HEK293 (cell line): ENCODE results near the gene ANKRD52.
A peak's percentile ranks its signal among the peaks of the same experiment; 100 is the strongest.

Experiments used
- BCL11B ChIP-seq: fragments of 450-650 bp; formaldehyde crosslinking; IDR thresholded peaks from 2 replicates; pipeline ENCODE4 v1.5.1; 2016; ENCODE audit warnings: low read depth, missing biosample characterization, missing genetic modification characterization
- BCL6B ChIP-seq: fragments of 450-650 bp; formaldehyde crosslinking; IDR thresholded peaks from 2 replicates; pipeline ENCODE4 v1.5.1; 2017; ENCODE audit warnings: missing biosample characterization, missing genetic modification characterization
- GLIS1 ChIP-seq: fragments of 450-650 bp; formaldehyde crosslinking; IDR thresholded peaks from 2 replicates; pipeline ENCODE4 v1.5.1; 2016; ENCODE audit warnings: missing biosample characterization, missing genetic modification characterization
- HIC1 ChIP-seq: fragments of 450-650 bp; formaldehyde crosslinking; IDR thresholded peaks from 2 replicates; pipeline ENCODE4 v1.5.1; 2016; ENCODE audit warnings: missing biosample characterization, missing genetic modification characterization
- HOXD13 ChIP-seq: sonication (generic); formaldehyde crosslinking; IDR thresholded peaks from 2 replicates; pipeline ENCODE4 v1.8.0; 2022; ENCODE audit warnings: missing genetic modification reagents, borderline replicate concordance
- KLF1 ChIP-seq: fragments of 450-650 bp; formaldehyde crosslinking; IDR thresholded peaks from 2 replicates; pipeline ENCODE4 v1.5.1; 2016; ENCODE audit warnings: missing biosample characterization, missing genetic modification characterization
- KLF9 ChIP-seq: fragments of 450-650 bp; formaldehyde crosslinking; IDR thresholded peaks from 2 replicates; pipeline ENCODE4 v1.5.1; 2016; ENCODE audit warnings: missing biosample characterization, missing genetic modification characterization, low read depth
- MZF1 ChIP-seq: fragments of 450-650 bp; formaldehyde crosslinking; IDR thresholded peaks from 2 replicates; pipeline ENCODE4 v1.5.1; 2017; ENCODE audit warnings: missing biosample characterization, missing genetic modification characterization, borderline replicate concordance
- PATZ1 ChIP-seq: fragments of 450-650 bp; formaldehyde crosslinking; IDR thresholded peaks from 2 replicates; pipeline ENCODE4 v1.5.1; 2016; ENCODE audit warnings: missing biosample characterization, missing genetic modification characterization
- SP2 ChIP-seq: fragments of 450-650 bp; formaldehyde crosslinking; IDR thresholded peaks from 2 replicates; pipeline ENCODE4 v1.5.1; 2016; ENCODE audit warnings: missing biosample characterization, missing genetic modification characterization
- ZBTB20 ChIP-seq: fragments of 450-650 bp; formaldehyde crosslinking; IDR thresholded peaks from 2 replicates; pipeline ENCODE4 v1.5.1; 2016; ENCODE audit warnings: missing biosample characterization, missing genetic modification characterization
- ZBTB49 ChIP-seq: fragments of 450-650 bp; formaldehyde crosslinking; IDR thresholded peaks from 2 replicates; pipeline ENCODE4 v1.5.1; 2016; ENCODE audit warnings: missing biosample characterization, missing genetic modification characterization, low read depth
- ZBTB8A ChIP-seq: fragments of 450-650 bp; formaldehyde crosslinking; IDR thresholded peaks from 2 replicates; pipeline ENCODE4 v1.5.1; 2016; ENCODE audit warnings: missing biosample characterization, missing genetic modification characterization
- ZNF132 ChIP-seq: fragments of 450-650 bp; formaldehyde crosslinking; IDR thresholded peaks from 2 replicates; pipeline ENCODE4 v1.5.1; 2017; ENCODE audit warnings: missing biosample characterization, missing genetic modification characterization, borderline replicate concordance
- ZNF146 ChIP-seq: fragments of 450-650 bp; formaldehyde crosslinking; IDR thresholded peaks from 2 replicates; pipeline ENCODE4 v1.5.1; 2016; ENCODE audit warnings: missing biosample characterization, missing genetic modification characterization
- ZNF2 ChIP-seq: fragments of 450-650 bp; formaldehyde crosslinking; IDR thresholded peaks from 2 replicates; pipeline ENCODE4 v1.5.1; 2016; ENCODE audit warnings: missing biosample characterization, missing genetic modification characterization
- ZNF214 ChIP-seq: fragments of 450-650 bp; formaldehyde crosslinking; IDR thresholded peaks from 2 replicates; pipeline ENCODE4 v1.5.1; 2017; ENCODE audit warnings: missing biosample characterization, mild to moderate bottlenecking, missing genetic modification characterization, borderline replicate concordance
- ZNF24 ChIP-seq: fragments of 450-650 bp; formaldehyde crosslinking; IDR thresholded peaks from 2 replicates; pipeline ENCODE4 v1.5.1; 2016; ENCODE audit warnings: missing biosample characterization, missing genetic modification characterization
- ZNF26 ChIP-seq: fragments of 450-650 bp; formaldehyde crosslinking; IDR thresholded peaks from 2 replicates; pipeline ENCODE4 v1.5.1; 2016; ENCODE audit warnings: missing biosample characterization, missing genetic modification characterization
- ZNF354C ChIP-seq: fragments of 450-650 bp; formaldehyde crosslinking; IDR thresholded peaks from 2 replicates; pipeline ENCODE4 v1.5.1; 2016; ENCODE audit warnings: missing biosample characterization, missing genetic modification characterization, low read depth, borderline replicate concordance
- ZNF510 ChIP-seq: fragments of 450-650 bp; formaldehyde crosslinking; IDR thresholded peaks from 2 replicates; pipeline ENCODE4 v1.5.1; 2018; ENCODE audit warnings: mild to moderate bottlenecking, missing genetic modification characterization, missing biosample characterization; ENCODE audit not compliant: insufficient replicate concordance
- ZNF514 ChIP-seq: fragments of 450-650 bp; formaldehyde crosslinking; IDR thresholded peaks from 2 replicates; pipeline ENCODE4 v1.5.1; 2016; ENCODE audit warnings: missing biosample characterization, missing genetic modification characterization
- ZNF530 ChIP-seq: fragments of 450-650 bp; formaldehyde crosslinking; IDR thresholded peaks from 2 replicates; pipeline ENCODE4 v1.5.1; 2016; ENCODE audit warnings: low read depth, missing biosample characterization, missing genetic modification characterization
- ZNF548 ChIP-seq: fragments of 450-650 bp; formaldehyde crosslinking; IDR thresholded peaks from 2 replicates; pipeline ENCODE4 v1.5.1; 2016; ENCODE audit warnings: missing biosample characterization, missing genetic modification characterization
- ZNF600 ChIP-seq: fragments of 450-650 bp; formaldehyde crosslinking; IDR thresholded peaks from 2 replicates; pipeline ENCODE4 v1.5.1; 2016; ENCODE audit warnings: missing biosample characterization, missing genetic modification characterization
- ZNF639 ChIP-seq: fragments of 450-650 bp; formaldehyde crosslinking; IDR thresholded peaks from 2 replicates; pipeline ENCODE4 v1.5.1; 2016; ENCODE audit warnings: missing biosample characterization, missing genetic modification characterization
- ZNF792 ChIP-seq: fragments of 450-650 bp; formaldehyde crosslinking; IDR thresholded peaks from 2 replicates; pipeline ENCODE4 v1.5.1; 2016; ENCODE audit warnings: missing biosample characterization, missing genetic modification characterization
- ZNF830 ChIP-seq: fragments of 450-650 bp; IDR thresholded peaks from 2 replicates; pipeline ENCODE4 v1.5.0; 2018; ENCODE audit warnings: missing biosample characterization, missing genetic modification characterization, low read depth, mild to moderate bottlenecking, moderate library complexity
- ZSCAN30 ChIP-seq: fragments of 450-650 bp; IDR thresholded peaks from 2 replicates; pipeline ENCODE4 v1.5.1; 2018; ENCODE audit warnings: missing biosample characterization, mild to moderate bottlenecking, missing genetic modification characterization, moderate library complexity

The ANKRD52 gene

GRCh38 chr12:56299853-56300643 lies 41.9 kb upstream of the ANKRD52 start, which contains the start of gene CS (continued):
- TF ChIP-seq ZNF354C (tag by site-specific recombination) (no peak), ZNF600 (tag by site-specific recombination) (peak; percentile 91), BCL6B (tag by site-specific recombination) (no peak), ZNF24 (tag by site-specific recombination) (0 out of 2 replicates have a peak, but pooled peaks have one; percentile 34), SP2 (tag by site-specific recombination) (peak; percentile 98), ZNF530 (tag by site-specific recombination) (no peak), ZBTB8A (peak; percentile 100), ZNF132 (tag by site-specific recombination) (no peak), KLF1 (tag by site-specific recombination) (peak; percentile 68), BCL11B (no peak), ZSCAN30 (tag by site-specific recombination) (peak; percentile 93), ZNF830 (tag by site-specific recombination) (no peak), ZNF146 (peak; percentile 32; the same call in 1 of the 2 replicates), ZNF639 (tag by site-specific recombination) (no peak), ZNF514 (no peak), HOXD13 (no peak), ZNF792 (tag by site-specific recombination) (no peak), GLIS1 (tag by site-specific recombination) (peak; percentile 81), ZNF2 (tag by site-specific recombination) (peak; percentile 96), PATZ1 (peak; percentile 87), ZNF510 (no peak), ZNF26 (tag by site-specific recombination) (no peak), KLF9 (tag by site-specific recombination) (peak; percentile 76; the same call in 1 of the 2 replicates), ZBTB20 (tag by site-specific recombination) (peak; percentile 61; the same call in 1 of the 2 replicates), MZF1 (tag by site-specific recombination) (peak; percentile 53; the same call in 1 of the 2 replicates), ZBTB49 (tag by site-specific recombination) (no peak), ZNF548 (tag by site-specific recombination) (no peak), ZNF214 (no peak), HIC1 (tag by site-specific recombination) (no peak)
